ENCODE measurements around the gene UBIAD1.

Gene UBIAD1

GRCh38 chr1:11328444-11328843 is 55.4 kb downstream of the UBIAD1 start:
- H3K4me3 ChIP-seq (ENCODE audit: low read depth, low read length), result no peak overlapping the region
- TF ChIP-seq CTCF (IDR thresholded peaks at IDR 0.05; ENCODE audit: low read depth, low read length), result no peak

GRCh38 chr1:11330411-11330810 is 57.4 kb downstream of the UBIAD1 start:
- no peak overlapping the region for H3K4me3 ChIP-seq (ENCODE audit: low read depth, low read length)
- no peak for TF ChIP-seq CTCF (IDR thresholded peaks at IDR 0.05; ENCODE audit: low read depth, low read length)

GRCh38 chr1:11331036-11331944 is 58.3 kb downstream of the UBIAD1 start:
- H3K4me3 ChIP-seq (ENCODE audit: low read depth, low read length), result no peak overlapping the region
- no peak for TF ChIP-seq CTCF (IDR thresholded peaks at IDR 0.05; ENCODE audit: low read depth, low read length)

- no peak overlapping the region for H3K4me3 ChIP-seq (ENCODE audit: low read depth, low read length)
- no peak for TF ChIP-seq CTCF (IDR thresholded peaks at IDR 0.05; ENCODE audit: low read depth, low read length)
These were observed 59.0 kb downstream of the UBIAD1 start for GRCh38 chr1:11331945-11332546.

- no peak for TF ChIP-seq CTCF (IDR thresholded peaks at IDR 0.05; ENCODE audit: low read depth, low read length)
- no peak overlapping the region for H3K4me3 ChIP-seq (ENCODE audit: low read depth, low read length)
These were observed 60.6 kb downstream of the UBIAD1 start for GRCh38 chr1:11333631-11334030.

- H3K4me3 ChIP-seq (ENCODE audit: low read depth, low read length), result no peak overlapping the region
- TF ChIP-seq CTCF (IDR thresholded peaks at IDR 0.05; ENCODE audit: low read depth, low read length), result no peak
These were observed 61.3 kb downstream of the UBIAD1 start for GRCh38 chr1:11334261-11334804.

GRCh38 chr1:11334821-11335220 is 61.8 kb downstream of the UBIAD1 start:
- no peak for TF ChIP-seq CTCF (IDR thresholded peaks at IDR 0.05; ENCODE audit: low read depth, low read length)
- no peak overlapping the region for H3K4me3 ChIP-seq (ENCODE audit: low read depth, low read length)

Measured in WI38 (cell line).